Measurements from ENCODE around the gene CRTC2.

Gene CRTC2

DNA sequence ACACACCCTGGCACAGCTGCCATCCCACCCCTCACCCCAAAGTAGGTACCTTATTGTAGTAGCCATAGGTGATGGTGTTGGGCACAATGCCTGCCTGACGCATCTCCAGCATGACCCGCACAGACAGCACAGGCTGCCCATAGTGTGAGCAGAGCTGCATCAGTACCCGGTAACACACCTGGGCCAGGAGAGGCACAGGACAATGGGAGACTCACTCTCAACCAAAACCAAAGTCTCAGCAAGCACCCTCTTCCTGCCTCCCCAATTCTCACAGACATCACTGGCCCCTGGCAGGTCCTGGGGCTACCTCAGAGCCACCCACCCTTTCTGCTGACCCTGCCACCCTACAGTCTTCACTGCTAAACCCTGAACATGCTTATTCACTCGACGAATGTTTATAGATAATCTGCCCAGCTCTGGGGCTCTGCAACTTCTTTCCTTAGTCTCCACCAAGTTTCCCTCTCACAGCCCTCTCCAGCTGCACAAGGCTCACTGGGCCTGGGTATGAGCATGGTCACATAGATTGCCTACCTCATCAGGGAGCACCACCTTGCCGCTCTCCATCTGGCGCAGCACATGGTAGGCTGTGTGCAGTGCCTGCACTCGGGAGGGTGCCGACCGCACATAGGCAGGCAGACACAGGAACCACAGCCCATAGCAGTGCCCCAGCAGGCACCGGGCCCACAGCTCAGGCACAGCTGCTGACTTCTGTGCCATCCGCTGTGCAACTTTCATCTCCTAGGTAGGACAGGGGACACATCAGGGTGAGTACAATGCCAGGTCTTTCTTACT lies 22.2 kb downstream of the CRTC2 start:
- DNase-seq (ENCODE audit: low spot score) = no peak
- in situ Hi-C loops (cut with MboI; ENCODE audit: low sequenced_read_pairs, unreplicated experiment) = no loop called here
- TF ChIP-seq, protein P1, sequence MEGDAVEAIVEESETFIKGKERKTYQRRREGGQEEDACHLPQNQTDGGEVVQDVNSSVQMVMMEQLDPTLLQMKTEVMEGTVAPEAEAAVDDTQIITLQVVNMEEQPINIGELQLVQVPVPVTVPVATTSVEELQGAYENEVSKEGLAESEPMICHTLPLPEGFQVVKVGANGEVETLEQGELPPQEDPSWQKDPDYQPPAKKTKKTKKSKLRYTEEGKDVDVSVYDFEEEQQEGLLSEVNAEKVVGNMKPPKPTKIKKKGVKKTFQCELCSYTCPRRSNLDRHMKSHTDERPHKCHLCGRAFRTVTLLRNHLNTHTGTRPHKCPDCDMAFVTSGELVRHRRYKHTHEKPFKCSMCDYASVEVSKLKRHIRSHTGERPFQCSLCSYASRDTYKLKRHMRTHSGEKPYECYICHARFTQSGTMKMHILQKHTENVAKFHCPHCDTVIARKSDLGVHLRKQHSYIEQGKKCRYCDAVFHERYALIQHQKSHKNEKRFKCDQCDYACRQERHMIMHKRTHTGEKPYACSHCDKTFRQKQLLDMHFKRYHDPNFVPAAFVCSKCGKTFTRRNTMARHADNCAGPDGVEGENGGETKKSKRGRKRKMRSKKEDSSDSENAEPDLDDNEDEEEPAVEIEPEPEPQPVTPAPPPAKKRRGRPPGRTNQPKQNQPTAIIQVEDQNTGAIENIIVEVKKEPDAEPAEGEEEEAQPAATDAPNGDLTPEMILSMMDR (IDR thresholded peaks at IDR 0.05; ENCODE audit: borderline replicate concordance, control extremely low read depth, extremely low read depth, insufficient read depth, missing control alignments) = no peak

DNA sequence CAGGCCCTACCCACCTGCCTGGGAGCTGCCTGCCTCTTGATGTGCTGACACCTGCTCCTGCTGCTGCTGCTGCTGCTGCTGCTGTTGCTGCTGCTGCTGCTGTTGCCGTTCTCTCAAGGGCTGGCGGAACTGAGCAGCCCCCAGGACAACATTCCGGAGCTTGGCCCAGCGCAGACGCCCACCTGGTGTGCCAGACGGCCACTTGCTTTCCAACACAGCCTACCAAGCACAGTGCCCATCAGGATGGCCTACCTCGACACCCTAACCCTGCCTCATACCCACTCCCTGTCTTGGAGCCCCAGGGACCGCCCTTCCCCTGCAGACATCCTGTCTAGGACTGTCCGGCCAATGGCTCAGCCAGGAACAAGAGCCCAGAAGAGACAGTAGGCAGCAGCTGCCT lies 23.7 kb downstream of the CRTC2 start:
- no peak for DNase-seq (ENCODE audit: low spot score)
- in situ Hi-C loops (cut with MboI; ENCODE audit: low sequenced_read_pairs, unreplicated experiment) = no loop called here

DNA sequence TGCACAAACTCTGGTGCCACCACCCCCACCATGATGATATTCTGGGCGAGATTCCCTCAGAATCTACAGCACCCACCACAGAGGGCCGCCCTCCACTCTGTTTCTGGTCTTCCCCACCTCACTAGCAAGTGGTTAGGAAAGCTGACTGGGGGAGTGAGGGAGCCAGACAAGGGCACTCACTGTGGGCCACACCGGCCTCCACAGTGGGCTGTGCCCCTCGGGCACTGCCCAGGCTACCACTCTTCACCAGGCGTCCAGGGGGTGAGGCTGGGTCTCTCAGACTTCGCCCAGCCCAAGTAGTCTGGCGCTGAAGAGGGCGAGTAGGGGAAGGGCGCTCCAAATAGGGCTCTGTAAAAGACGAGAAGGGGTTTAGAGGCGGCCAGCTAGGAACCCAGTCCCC lies 24.5 kb downstream of the CRTC2 start:
- in situ Hi-C loops (cut with MboI; ENCODE audit: low sequenced_read_pairs, unreplicated experiment) = no loop called here
- no peak for DNase-seq (ENCODE audit: low spot score)

More for the DNA sequence above, 23.7 kb downstream of the CRTC2 start:
- TF ChIP-seq, protein P1 (IDR thresholded peaks at IDR 0.05; ENCODE audit: borderline replicate concordance, control extremely low read depth, extremely low read depth, insufficient read depth, missing control alignments) = no peak

DNA sequence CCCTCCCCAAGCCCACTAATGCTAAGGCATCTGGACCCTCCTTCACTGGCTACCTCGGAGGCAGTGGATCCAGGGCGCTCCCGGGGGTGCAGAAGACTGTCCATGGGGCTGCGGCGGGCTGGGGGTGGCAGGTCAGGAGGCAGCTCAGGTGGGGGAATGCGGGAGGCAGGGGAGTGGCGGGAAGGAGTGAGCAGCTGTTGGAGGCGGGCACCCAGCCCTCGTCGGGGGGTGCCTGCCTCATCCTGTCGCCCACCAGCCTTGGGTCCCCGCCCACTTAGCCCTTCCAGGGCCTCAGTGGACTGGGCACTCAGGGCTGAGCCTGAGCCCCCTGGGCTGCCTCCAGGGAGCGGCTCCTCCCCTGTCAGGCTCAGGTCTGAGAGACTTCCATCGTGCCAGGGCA lies 25.0 kb downstream of the CRTC2 start:
- TF ChIP-seq, protein P1 (IDR thresholded peaks at IDR 0.05; ENCODE audit: borderline replicate concordance, control extremely low read depth, extremely low read depth, insufficient read depth, missing control alignments) = no peak
- in situ Hi-C loops (cut with MboI; ENCODE audit: low sequenced_read_pairs, unreplicated experiment) = no loop called here

More for the DNA sequence above, 24.5 kb downstream of the CRTC2 start:
- TF ChIP-seq, protein P1 (IDR thresholded peaks at IDR 0.05; ENCODE audit: borderline replicate concordance, control extremely low read depth, extremely low read depth, insufficient read depth, missing control alignments) = no peak

DNA sequence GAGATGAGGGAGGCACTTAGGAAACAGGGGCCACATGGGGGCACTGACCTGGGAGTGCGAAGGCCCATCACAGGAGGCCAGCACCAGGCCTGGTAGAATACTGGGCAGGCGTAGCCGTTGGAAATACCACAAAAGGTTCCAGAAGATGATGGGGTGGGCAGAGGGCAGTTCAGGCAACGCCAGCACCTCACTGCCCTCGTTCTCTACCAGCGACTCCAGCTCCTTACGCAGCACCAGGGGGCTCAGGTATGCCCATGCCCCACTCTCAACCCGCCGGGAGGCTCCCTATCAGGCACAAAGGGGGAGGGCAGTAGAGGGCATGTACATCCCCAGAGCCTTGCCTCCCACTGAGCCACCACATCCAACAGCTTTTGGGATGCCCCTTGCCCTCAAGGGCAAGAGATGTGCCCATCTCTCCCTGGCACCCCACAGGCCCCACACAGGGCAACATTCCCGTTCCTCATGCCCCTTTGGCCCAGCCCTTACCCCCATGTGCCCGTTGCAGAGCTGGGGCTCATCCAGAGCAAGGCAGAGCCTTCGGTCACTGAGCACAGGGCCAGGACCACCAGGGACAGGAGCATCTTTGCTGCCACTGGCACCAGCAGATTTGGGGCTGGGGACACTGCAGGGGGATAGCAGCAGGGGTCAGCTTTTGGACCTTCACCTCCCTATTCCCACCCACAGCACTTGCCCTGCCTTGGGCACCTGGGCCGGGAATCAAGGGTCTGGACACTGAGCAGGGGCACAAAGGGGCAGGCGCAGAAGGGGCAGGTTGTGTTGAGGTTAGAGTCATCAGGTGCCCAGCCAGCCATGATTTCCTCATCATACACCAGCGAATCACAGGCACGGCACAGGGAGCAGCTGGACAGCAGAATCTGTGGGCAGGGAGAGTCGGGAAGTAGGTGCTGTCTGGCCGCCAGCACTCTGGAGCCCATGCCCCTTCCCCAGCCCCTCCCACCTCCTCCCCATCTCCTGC lies 26.0 kb downstream of the CRTC2 start:
- no peak for DNase-seq (ENCODE audit: low spot score)
- in situ Hi-C loops (cut with MboI; ENCODE audit: low sequenced_read_pairs, unreplicated experiment) = no loop called here
- TF ChIP-seq, protein P1 (IDR thresholded peaks at IDR 0.05; ENCODE audit: borderline replicate concordance, control extremely low read depth, extremely low read depth, insufficient read depth, missing control alignments) = no peak

More for the DNA sequence above, 25.0 kb downstream of the CRTC2 start:
- DNase-seq (ENCODE audit: low spot score) = no peak

All from GM13976 (cell line).